Globus pallidus (tissue), 1 donor: ENCODE results near the gene RET.

Experiments
- DNase-seq: peaks from one replicate; pipeline ENCODE4 v3.0.0-alpha.2; 2015; ENCODE audit warnings: low spot score

Gene RET

GRCh38 chr10:43076876-43077420, at the start of gene RET:
Gene RET (plus strand): TSS chr10:43077069. CDS start chr10:43077259, 190 bp downstream.
- no peak for DNase-seq

DNA sequence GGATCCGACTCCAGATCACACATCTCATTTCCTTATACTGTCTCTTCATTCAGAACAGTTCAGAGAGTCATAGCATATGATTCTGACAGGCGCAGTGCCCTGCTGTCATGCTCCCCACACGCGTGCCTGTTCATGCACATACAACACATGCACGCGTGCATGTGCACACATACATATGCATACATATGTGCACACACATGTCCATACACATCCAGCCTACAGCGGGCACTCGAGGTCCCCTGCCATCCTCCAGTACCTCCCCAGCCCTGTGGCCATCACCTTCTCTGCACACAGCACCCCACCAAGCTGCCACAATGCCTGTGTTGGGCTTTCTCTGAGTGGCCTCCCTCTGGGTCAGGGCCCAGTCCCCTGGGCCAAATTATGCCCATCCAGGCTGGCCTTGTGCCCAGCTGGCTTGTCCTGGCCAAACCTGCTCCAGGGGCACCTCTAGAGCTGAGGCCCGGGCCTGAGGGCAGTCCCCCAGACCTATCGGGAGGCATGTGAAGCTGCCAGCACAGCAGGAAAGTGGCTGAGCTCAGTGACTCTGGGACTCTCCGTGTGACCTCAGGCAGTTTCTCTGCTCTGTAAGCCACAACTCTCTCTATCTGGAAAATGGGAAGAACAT, 49.4 kb upstream of the RET start:
- DNase-seq = no peak

DNA sequence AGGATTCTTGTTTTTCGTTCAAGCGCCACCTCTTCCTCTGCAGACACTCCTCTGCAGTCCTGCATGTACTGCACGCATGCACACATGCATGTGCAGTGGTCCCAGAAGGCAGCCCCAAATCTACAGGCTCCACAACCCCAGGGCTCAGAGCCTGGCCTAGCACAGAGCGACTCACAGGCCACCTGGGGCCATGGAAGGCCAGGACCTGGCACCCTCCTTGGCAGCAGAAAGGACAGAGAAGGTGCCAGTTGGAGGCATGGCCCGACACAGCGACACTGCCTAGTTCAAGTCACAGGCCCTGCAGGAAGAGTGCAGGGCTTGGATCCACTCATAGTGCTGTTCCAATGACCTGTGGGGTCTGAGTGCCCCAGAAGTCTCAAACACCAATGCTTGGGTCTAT, 48.7 kb upstream of the RET start:
- DNase-seq = no peak

- DNase-seq = no peak
Observed at GRCh38 chr10:43029043-43029442, 47.8 kb upstream of the RET start.

DNA sequence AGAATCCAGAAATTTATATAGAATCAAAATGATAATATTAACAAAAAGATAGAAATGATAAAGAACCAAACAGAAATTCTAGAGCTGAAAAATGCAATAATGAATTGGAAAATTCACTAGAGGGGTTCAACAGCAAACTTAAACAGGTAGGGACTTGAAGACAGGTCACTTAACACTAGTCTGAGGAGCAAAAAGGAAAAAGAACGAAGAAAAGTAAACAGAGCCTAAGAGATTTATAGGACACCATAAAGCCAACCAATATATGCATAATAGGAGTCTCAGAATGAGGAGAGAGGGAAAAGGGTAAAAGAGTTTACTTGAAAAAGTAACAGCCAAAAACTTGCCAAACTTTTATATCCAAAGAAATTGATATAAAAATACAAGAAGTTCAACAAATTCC, 44.3 kb upstream of the RET start:
- no peak for DNase-seq

DNA sequence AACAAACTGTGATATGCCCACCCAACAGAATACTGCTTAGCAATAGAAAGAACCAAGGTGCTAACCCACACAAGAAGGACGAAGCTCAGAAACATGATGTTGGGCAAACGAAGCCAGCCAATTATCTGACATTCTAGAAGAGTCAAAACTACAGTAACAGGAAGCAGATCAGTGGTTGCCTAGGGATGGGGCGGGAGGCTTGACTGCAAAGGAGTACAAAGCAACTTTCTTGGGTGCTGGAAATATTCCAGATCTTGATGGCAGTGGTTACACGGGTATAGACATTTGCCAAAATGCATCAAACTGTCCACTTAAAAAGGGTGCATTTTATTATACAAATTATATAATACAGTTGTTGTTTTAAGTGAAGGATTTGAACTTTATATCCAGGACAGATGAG, 41.1 kb upstream of the RET start:
- no peak for DNase-seq

GRCh38 chr10:43036481-43037428, 40.1 kb upstream of the RET start:
- DNase-seq = no peak

GRCh38 chr10:43037440-43037839, 39.4 kb upstream of the RET start:
- no peak for DNase-seq

DNA sequence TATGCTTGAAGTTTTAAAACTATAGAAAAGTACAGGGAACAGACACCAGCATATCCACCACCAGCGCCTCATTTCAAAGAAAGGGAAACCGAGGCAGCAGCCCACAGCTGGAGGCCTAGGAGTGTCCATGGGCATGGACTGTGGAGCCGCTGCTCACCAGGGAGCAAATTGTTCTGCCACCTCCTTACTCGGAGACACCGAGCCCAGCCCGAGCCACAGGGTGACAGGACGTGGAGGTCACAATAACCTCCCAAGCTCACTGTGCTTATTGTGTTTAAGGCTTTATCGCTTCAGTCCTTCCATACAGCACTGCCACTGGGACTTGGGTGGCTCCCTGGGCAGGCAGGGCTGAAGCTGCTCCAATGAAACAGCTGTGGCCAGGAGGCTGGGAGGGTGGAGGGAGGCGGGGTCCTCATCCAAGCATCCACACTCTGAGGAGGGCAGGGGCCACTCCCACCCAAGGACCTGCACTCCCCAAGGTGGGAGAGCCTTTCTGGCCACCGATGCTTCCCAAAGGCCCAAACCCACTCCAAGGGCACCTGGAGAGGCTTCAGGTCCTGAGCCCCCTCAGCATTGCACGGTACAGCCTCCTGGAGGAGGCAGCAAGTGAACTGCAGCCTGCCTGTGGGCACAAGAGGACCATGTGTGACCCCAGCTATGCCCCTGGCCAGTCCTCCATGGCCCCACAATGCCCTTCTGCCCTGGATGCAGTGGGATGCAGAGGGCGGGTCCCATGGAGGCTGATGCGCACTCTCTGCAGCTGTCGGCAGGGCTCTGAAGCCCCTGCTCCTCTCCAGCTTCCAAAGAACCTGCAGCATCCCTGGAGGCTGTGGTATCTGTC, 38.7 kb upstream of the RET start:
- no peak for DNase-seq

- DNase-seq = no peak
Observed at GRCh38 chr10:43038783-43039623, 37.9 kb upstream of the RET start.

GRCh38 chr10:43039624-43040481, 37.0 kb upstream of the RET start:
- no peak for DNase-seq

DNA sequence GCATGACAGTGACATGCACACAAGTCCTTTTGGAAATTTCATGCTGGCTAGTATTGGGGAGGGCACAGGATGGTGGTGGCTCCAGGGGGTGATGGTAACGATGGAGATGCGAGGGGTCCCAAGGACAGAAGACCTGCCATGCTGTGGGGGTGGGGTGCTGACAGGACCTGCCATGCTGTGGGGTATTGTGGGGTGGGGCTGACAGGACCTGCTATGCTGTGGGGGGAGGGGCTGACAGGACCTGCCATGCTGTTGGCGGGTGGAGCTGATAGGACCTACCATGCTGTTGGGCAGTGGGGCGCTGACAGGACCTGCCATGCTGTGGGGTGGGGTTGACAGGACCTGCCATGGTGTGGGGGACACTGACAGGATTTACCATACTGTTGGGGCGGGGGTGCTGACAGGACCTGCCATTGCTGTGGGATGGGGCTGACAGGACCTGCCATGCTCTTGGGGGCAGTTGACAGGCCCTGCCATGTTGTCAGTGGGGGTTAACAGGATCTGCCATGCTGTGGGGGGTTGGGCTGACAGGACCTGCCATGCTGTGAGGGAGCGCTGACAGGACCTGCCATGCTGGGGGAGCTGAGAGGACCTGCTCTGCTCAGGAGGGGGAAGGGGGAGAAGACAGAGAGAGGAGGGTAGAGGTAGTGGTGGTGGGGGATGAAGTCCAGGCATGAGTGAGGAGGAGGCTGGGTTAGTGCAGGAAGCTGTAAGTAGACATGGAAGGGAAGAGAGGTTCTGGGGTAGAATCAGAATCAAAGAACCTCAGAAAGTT, 36.2 kb upstream of the RET start:
- DNase-seq = no peak

GRCh38 chr10:43041422-43042342, 35.2 kb upstream of the RET start:
- DNase-seq = no peak

GRCh38 chr10:43042503-43043341, 34.1 kb upstream of the RET start:
- no peak for DNase-seq

DNA sequence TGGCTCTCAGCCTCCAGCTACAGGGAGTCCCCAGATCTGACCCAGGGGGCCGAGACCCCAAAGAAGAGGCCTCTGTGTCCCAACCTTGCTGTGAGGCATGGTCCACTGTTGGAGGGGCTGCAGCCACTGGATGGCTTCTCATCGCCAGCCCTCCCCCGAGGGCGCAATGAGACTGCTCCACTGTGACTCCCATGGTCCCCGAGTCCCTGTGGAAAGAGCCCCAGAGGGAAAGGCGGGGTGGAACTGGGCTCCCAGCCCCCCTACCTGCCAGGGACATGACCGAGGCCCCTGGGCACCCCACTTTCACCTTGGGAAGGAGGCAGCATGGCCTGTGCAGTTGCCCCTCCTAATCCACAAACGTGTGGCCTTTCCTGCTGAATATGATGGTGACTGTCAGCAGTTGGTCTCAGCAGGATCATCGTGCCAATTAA, 33.5 kb upstream of the RET start:
- DNase-seq = no peak

- DNase-seq = no peak
Observed at GRCh38 chr10:43043773-43044447, 33.0 kb upstream of the RET start.

- DNase-seq = no peak
Observed at GRCh38 chr10:43044448-43044921, 32.4 kb upstream of the RET start.
